Glutamatergic neuron (in vitro differentiated cells): Measurements from ENCODE around the gene KIF1A. TPM values are rescaled to one million over a fixed set of nuclear protein-coding genes. Genes with fewer than 3 reads are reported as not detected.

Source experiments
- DNase-seq: peaks from one replicate; pipeline ENCODE4 v3.0.0; 2022
- H3K27ac Mint-ChIP-seq: one replicate; pipeline ENCODE4 v1.8.0; 2020; ENCODE audit warnings: mild to moderate bottlenecking, mixed read lengths, inconsistent platforms; ENCODE audit not compliant: unreplicated experiment
- H3K27me3 Mint-ChIP-seq: one replicate; pipeline ENCODE4 v1.8.0; 2020; ENCODE audit warnings: mild to moderate bottlenecking, moderate library complexity, mixed read lengths, inconsistent platforms; ENCODE audit not compliant: unreplicated experiment
- H3K36me3 Mint-ChIP-seq: one replicate; pipeline ENCODE4 v1.8.0; 2020; ENCODE audit warnings: mild to moderate bottlenecking, mixed read lengths, inconsistent platforms; ENCODE audit not compliant: unreplicated experiment
- H3K4me1 Mint-ChIP-seq: one replicate; pipeline ENCODE4 v1.8.0; 2020; ENCODE audit warnings: mild to moderate bottlenecking, low read depth, mixed read lengths, inconsistent platforms; ENCODE audit not compliant: unreplicated experiment
- H3K4me3 Mint-ChIP-seq: one replicate; pipeline ENCODE4 v1.8.0; 2020; ENCODE audit warnings: mild to moderate bottlenecking, mixed read lengths, inconsistent platforms; ENCODE audit not compliant: unreplicated experiment
- H3K9me3 Mint-ChIP-seq: one replicate; pipeline ENCODE4 v1.8.0; 2020; ENCODE audit warnings: mild to moderate bottlenecking, moderate library complexity, mixed read lengths, inconsistent platforms; ENCODE audit not compliant: unreplicated experiment
- total RNA-seq: library from RNA; stranded (reverse); fragmentation: NEBNext Ultra II Directional; extraction: Animal tissue kit (Norgen Biotek cat#: 25700); gene quantifications from one replicate; pipeline ENCODE4 v1.2.1, GENCODE V29; 2021; ENCODE audit not compliant: unreplicated experiment
- TF ChIP-seq, protein P1 (sequence below): fragments of 200-600 bp; sonication (generic); IDR thresholded peaks from one replicate; pipeline ENCODE4 v1.5.0; 2021; ENCODE audit not compliant: partially characterized antibody, unreplicated experiment

Gene KIF1A
- total RNA-seq, 1 donor from 2014 or later, result 439 TPM

DNA sequence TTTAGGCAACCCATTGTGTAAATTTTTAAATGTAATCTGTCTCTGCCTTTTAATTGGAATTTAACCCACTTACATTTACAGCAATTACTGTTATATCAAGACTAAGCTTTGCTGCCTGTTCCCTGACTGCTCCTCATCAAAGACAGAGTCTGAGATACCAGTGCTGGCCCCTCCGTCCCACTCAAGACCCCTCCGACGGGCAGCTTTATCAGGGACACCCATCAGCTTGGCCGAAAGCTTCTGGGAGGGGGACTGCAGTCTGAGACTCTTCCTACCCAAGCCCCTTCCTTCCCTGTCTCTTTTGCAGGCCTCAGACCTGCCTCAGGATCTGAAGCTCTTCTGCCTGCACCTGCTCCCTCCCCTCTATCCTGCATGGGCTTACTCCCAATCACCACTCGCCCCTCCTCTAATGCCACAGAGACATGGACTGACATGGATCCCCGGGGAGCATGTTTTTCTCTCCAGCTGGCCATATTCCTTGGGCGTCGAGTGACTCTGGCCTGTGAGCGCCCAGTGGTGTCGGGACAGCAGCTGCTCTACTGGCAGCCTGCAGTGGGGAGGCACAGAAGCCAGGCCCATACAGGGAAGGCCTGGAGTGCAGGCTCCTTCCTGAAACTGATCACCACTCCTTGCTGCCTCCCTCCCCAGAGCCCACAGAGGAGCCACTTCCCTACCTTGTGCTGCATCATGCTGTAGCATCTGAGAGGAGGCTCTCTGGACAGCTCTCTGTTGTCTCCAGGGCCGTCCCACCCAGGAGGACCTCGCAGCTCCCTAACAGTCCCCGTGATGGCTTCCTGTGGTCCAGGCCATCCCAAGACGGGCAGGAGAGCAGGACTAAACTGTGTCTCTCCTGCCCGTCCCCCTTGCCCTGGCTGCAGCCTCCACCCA is 3.7 kb upstream of the KIF1A start:
- peak overlapping the region; percentile 49 for H3K4me3 Mint-ChIP-seq
- peaks cover 21% of the 10 kb centered on the region for H3K27me3 Mint-ChIP-seq

DNA sequence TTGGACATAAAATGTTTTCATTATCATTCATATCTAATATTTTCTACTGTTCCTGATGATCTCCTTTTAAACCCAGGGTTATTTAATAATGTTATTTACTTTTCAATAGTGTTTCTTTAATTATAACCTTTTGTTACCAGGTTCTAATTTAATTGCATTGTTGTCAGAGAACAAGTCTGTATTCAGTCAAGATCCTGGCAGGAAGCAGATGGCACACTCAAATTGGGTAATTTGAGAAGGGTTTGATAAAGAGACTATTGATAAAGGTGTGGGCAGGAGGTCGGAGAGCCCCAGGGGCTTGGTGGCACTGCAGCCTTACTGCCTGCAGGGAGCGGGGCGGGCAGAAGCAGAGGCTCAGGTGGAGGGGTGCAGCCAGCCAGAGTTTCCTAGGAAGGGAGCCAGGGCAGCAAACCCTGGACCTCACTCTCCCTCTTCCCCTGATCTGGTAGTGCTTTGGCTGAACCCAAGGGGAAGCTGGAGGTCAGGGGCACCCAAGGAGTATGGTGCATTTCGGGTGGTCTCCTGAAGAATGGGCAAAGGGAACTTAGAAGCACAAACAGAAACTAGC is 2.3 kb upstream of the KIF1A start:
- H3K4me3 Mint-ChIP-seq, result peak overlapping the region; percentile 78
- H3K27ac Mint-ChIP-seq, result peak overlapping the region; percentile 72

More for the DNA sequence above, 3.7 kb upstream of the KIF1A start:
- Mint-ChIP-seq H3K27ac (peak overlapping the region; percentile 82), H3K36me3 (peaks cover 8% of the 10 kb centered on the region), H3K9me3 (peaks cover 5% of the 10 kb centered on the region), H3K4me1 (peaks cover 14% of the 10 kb centered on the region)
- DNase-seq, result no peak
- TF ChIP-seq, protein P1, sequence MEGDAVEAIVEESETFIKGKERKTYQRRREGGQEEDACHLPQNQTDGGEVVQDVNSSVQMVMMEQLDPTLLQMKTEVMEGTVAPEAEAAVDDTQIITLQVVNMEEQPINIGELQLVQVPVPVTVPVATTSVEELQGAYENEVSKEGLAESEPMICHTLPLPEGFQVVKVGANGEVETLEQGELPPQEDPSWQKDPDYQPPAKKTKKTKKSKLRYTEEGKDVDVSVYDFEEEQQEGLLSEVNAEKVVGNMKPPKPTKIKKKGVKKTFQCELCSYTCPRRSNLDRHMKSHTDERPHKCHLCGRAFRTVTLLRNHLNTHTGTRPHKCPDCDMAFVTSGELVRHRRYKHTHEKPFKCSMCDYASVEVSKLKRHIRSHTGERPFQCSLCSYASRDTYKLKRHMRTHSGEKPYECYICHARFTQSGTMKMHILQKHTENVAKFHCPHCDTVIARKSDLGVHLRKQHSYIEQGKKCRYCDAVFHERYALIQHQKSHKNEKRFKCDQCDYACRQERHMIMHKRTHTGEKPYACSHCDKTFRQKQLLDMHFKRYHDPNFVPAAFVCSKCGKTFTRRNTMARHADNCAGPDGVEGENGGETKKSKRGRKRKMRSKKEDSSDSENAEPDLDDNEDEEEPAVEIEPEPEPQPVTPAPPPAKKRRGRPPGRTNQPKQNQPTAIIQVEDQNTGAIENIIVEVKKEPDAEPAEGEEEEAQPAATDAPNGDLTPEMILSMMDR, result no peak

GRCh38 chr2:240821429-240821778 is 1.4 kb upstream of the KIF1A start:
- peaks cover 14% of the 10 kb centered on the region for H3K4me1 Mint-ChIP-seq
- H3K4me3 Mint-ChIP-seq, result peak overlapping the region; percentile 78
- peaks cover 8% of the 10 kb centered on the region for H3K36me3 Mint-ChIP-seq
- peak overlapping the region; percentile 88 for H3K27ac Mint-ChIP-seq
- peaks cover 24% of the 10 kb centered on the region for H3K27me3 Mint-ChIP-seq
- TF ChIP-seq, protein P1, result no peak
- DNase-seq, result no peak
- peaks cover 7% of the 10 kb centered on the region for H3K9me3 Mint-ChIP-seq

More for the DNA sequence above, 2.3 kb upstream of the KIF1A start:
- no peak for DNase-seq
- Mint-ChIP-seq H3K4me1 (peaks cover 14% of the 10 kb centered on the region), H3K27me3 (peaks cover 24% of the 10 kb centered on the region), H3K36me3 (peaks cover 8% of the 10 kb centered on the region), H3K9me3 (peaks cover 7% of the 10 kb centered on the region)
- TF ChIP-seq, protein P1, result no peak

DNA sequence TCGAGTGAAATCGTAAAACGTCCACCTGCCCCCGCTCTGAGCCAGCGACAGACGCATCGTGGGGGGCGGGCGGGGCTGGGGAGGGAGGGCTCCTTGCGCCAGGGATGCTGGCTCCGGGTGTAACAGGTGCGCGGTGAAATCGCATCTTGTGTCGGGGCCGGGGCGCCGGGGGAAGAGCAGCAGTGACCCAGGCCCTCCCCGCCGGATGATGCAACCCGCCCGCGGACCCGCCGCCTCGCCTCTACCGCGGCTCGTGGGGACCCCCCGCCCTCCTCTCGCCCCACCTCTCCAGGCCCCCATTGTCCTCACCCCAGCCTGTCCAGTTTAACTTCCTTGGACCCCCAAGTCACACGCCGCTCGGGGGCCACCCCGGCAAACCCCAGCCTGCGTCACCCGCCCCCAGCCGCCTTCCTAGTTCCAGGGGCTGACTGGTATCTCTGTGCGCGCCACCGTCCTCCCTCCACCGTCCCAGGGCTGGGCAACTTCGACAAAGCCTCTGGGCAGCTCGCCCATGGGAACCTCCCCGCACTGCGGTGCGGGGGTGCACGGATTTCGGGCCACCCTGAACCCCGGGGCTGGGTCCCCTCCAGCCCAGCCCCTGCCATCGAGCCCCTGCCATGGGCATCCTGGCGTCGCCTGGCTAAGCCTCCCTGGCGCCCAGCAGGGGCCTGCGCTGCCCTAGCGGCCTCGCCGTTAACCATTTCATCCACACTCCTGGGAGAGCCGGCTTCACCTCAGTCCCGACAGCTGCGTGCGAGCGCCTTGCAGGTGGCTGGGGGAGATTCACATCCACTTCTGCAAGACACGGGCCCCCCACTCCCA is 799 bp upstream of the KIF1A start:
- Mint-ChIP-seq H3K27ac (peak overlapping the region; percentile 88), H3K27me3 (peaks cover 24% of the 10 kb centered on the region), H3K4me1 (peaks cover 16% of the 10 kb centered on the region), H3K9me3 (peaks cover 11% of the 10 kb centered on the region), H3K4me3 (peak overlapping the region; percentile 78), H3K36me3 (peaks cover 8% of the 10 kb centered on the region)
- peak; percentile 78 for DNase-seq
- TF ChIP-seq, protein P1, result no peak
